WTC11 (cell line): ENCODE results near the gene CX3CR1. TPM values are rescaled to one million over a fixed set of nuclear protein-coding genes. Genes with fewer than 3 reads are reported as not detected.

Experiments used
- ATAC-seq: fragments of 200-7000 bp; cut with Tn5 transposase; 2 replicates; pipeline ENCODE4 v1.10.0; 2021; ENCODE audit warnings: mild to moderate bottlenecking, moderate library complexity
- CTCF ChIA-PET: fragments of 300-600 bp; sonication (Branson Sonifier 250); formaldehyde crosslinking; loops from one replicate; lab custom pipeline; 2021; ENCODE audit warnings: antibody characterized with exemption; lab: Charles Lee
- POLR2A ChIA-PET: fragments of 350-600 bp; sonication (Branson Sonifier 250); formaldehyde crosslinking; loops from one replicate; lab custom pipeline; 2021; ENCODE audit warnings: antibody characterized with exemption; lab: Charles Lee
- DNase-seq: peaks from one replicate; pipeline ENCODE4 v3.0.0; 2021; ENCODE audit warnings: low spot score
- H3K27ac Mint-ChIP-seq: 2 replicates; pipeline ENCODE4 v1.8.0; 2021; ENCODE audit warnings: mixed read lengths
- H3K27me3 Mint-ChIP-seq: 2 replicates; pipeline ENCODE4 v1.8.0; 2021; ENCODE audit warnings: low read depth, mild to moderate bottlenecking, moderate library complexity, mixed read lengths
- H3K36me3 Mint-ChIP-seq: 2 replicates; pipeline ENCODE4 v1.8.0; 2021; ENCODE audit warnings: mixed read lengths
- H3K4me1 Mint-ChIP-seq: 2 replicates; pipeline ENCODE4 v1.8.0; 2022; ENCODE audit warnings: mixed read lengths
- H3K4me3 Mint-ChIP-seq: 2 replicates; pipeline ENCODE4 v1.8.0; 2021; ENCODE audit warnings: mild to moderate bottlenecking, moderate library complexity, mixed read lengths
- H3K9me3 Mint-ChIP-seq: 2 replicates; pipeline ENCODE4 v1.8.0; 2021; ENCODE audit warnings: mixed read lengths
- ATF1 ChIP-seq: sonication (generic); formaldehyde crosslinking; IDR thresholded peaks from 2 replicates; pipeline ENCODE4 v1.8.1; 2023; ENCODE audit warnings: mild to moderate bottlenecking, moderate library complexity, missing genetic modification reagents
- ESRRA ChIP-seq: sonication (generic); formaldehyde crosslinking; IDR thresholded peaks from 2 replicates; pipeline ENCODE4 v1.8.1; 2022; ENCODE audit warnings: mild to moderate bottlenecking, missing genetic modification reagents, borderline replicate concordance
- ETV6 ChIP-seq: sonication (generic); formaldehyde crosslinking; IDR thresholded peaks from 2 replicates; pipeline ENCODE4 v1.8.1; 2022; ENCODE audit warnings: mild to moderate bottlenecking, missing genetic modification reagents
- GABPB1 ChIP-seq: sonication (generic); formaldehyde crosslinking; IDR thresholded peaks from 2 replicates; pipeline ENCODE4 v1.8.1; 2023; ENCODE audit warnings: mild to moderate bottlenecking, missing genetic modification reagents
- HMGA2 ChIP-seq: fragments of 250-450 bp; sonication (Bioruptor Pico); IDR thresholded peaks from 2 replicates; pipeline ENCODE4 v1.4.0; 2021; ENCODE audit warnings: mild to moderate bottlenecking, moderate library complexity
- IRF2 ChIP-seq: sonication (generic); formaldehyde crosslinking; IDR thresholded peaks from 2 replicates; pipeline ENCODE4 v1.8.0; 2022; ENCODE audit warnings: low read depth, missing genetic modification reagents, borderline replicate concordance
- NR1H2 ChIP-seq: sonication (generic); formaldehyde crosslinking; IDR thresholded peaks from 2 replicates; pipeline ENCODE4 v1.9.0; 2021; ENCODE audit warnings: mild to moderate bottlenecking, moderate library complexity, missing genetic modification reagents
- SMAD3 ChIP-seq: sonication (generic); formaldehyde crosslinking; IDR thresholded peaks from 2 replicates; pipeline ENCODE4 v1.8.0; 2022; ENCODE audit warnings: missing genetic modification reagents, mild to moderate bottlenecking, borderline replicate concordance
- SP1 ChIP-seq: sonication (generic); formaldehyde crosslinking; conservative IDR thresholded peaks from 2 replicates; pipeline ENCODE4 v1.8.1; 2022; ENCODE audit warnings: missing genetic modification reagents
- TEAD1 ChIP-seq: sonication (generic); formaldehyde crosslinking; IDR thresholded peaks from 2 replicates; pipeline ENCODE4 v1.8.0; 2022; ENCODE audit warnings: mild to moderate bottlenecking, missing genetic modification reagents
- TEAD4 ChIP-seq: sonication (generic); formaldehyde crosslinking; IDR thresholded peaks from 2 replicates; pipeline ENCODE4 v1.8.0; 2022; ENCODE audit warnings: mild to moderate bottlenecking, missing genetic modification reagents
- TP53 ChIP-seq: sonication (generic); formaldehyde crosslinking; IDR thresholded peaks from 2 replicates; pipeline ENCODE4 v1.8.1; 2023; ENCODE audit warnings: mild to moderate bottlenecking, missing genetic modification reagents
- ZBTB21 ChIP-seq: sonication (generic); formaldehyde crosslinking; IDR thresholded peaks from 2 replicates; pipeline ENCODE4 v1.8.1; 2023; ENCODE audit warnings: mild to moderate bottlenecking, missing genetic modification reagents, borderline replicate concordance
- ZNF138 ChIP-seq: sonication (generic); formaldehyde crosslinking; conservative IDR thresholded peaks from 2 replicates; pipeline ENCODE4 v1.8.1; 2022; ENCODE audit warnings: mild to moderate bottlenecking, moderate library complexity, missing genetic modification reagents
- ZNF219 ChIP-seq: sonication (generic); formaldehyde crosslinking; IDR thresholded peaks from 2 replicates; pipeline ENCODE4 v1.8.0; 2023; ENCODE audit warnings: missing genetic modification reagents, mild to moderate bottlenecking, borderline replicate concordance
- total RNA-seq: library from RNA; stranded (reverse); gene quantifications from 3 replicates; pipeline ENCODE4 v1.2.3, GENCODE V29; 2021
- TF ChIP-seq, protein P1 (sequence below): fragments of 250-450 bp; sonication (Bioruptor Pico); IDR thresholded peaks from 2 replicates; pipeline ENCODE4 v2.1.2; 2022; ENCODE audit warnings: mild to moderate bottlenecking, moderate library complexity
- TF ChIP-seq, protein P2 (sequence below): sonication (generic); formaldehyde crosslinking; IDR thresholded peaks from 2 replicates; pipeline ENCODE4 v1.8.0; 2023; ENCODE audit warnings: missing genetic modification reagents
- TF ChIP-seq, protein P3 (sequence below): sonication (generic); formaldehyde crosslinking; IDR thresholded peaks from 2 replicates; pipeline ENCODE4 v1.8.0; 2022; ENCODE audit warnings: mild to moderate bottlenecking, missing genetic modification reagents

Gene CX3CR1
- total RNA-seq, 1 experiment from 2014 or later, result 0.11 TPM

DNA sequence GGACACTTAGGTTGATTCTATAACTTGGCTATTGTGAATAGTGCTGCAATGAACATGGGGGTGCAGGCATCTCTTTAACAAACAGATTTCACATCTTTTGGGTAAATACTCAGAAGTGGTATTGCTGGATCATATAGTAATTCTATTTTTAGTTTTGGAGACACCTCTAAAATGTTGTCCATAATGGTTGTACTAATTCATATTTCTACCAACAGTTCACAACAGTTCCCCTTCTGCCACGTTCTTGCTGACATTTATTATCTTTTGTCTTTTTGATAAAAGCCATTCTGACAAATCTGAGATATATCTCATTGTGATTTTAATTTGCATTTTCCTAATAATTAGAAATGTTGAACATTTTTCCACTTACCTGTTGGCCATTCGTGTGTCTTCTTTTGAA lies 19.5 kb downstream of the CX3CR1 start:
- ChIA-PET POLR2A (interaction anchor here (0.6 kb wide), 1 partner anchor 31 kb away, joined by 5 read pairs; no protein-coding TSS in a partner anchor), CTCF (interaction anchor here (1.3 kb wide), 2 partner anchors 11 to 28 kb away, joined by 3 to 4 read pairs; no protein-coding TSS in a partner anchor)
- Mint-ChIP-seq H3K27me3 (no peaks in the 10 kb centered on the region), H3K36me3 (no peaks in the 10 kb centered on the region), H3K4me3 (no peak overlapping the region), H3K9me3 (peaks cover under 1% of the 10 kb centered on the region; the same call in 1 of the 2 replicates), H3K27ac (no peak overlapping the region), H3K4me1 (peaks cover 6% of the 10 kb centered on the region; the same call in 1 of the 2 replicates)
- TF ChIP-seq ZNF219 (CRISPR knock-in tag), result no peak
- no peak for TF ChIP-seq ZNF138 (CRISPR knock-in tag)
- TF ChIP-seq ESRRA (CRISPR knock-in tag), result no peak
- TF ChIP-seq, protein P1, sequence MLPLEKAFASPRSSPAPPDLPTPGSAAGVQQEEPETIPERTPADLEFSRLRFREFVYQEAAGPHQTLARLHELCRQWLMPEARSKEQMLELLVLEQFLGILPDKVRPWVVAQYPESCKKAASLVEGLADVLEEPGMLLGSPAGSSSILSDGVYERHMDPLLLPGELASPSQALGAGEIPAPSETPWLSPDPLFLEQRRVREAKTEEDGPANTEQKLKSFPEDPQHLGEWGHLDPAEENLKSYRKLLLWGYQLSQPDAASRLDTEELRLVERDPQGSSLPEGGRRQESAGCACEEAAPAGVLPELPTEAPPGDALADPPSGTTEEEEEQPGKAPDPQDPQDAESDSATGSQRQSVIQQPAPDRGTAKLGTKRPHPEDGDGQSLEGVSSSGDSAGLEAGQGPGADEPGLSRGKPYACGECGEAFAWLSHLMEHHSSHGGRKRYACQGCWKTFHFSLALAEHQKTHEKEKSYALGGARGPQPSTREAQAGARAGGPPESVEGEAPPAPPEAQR (CRISPR knock-in tag), result no peak
- no peak for TF ChIP-seq SMAD3 (CRISPR knock-in tag)
- TF ChIP-seq GABPB1 (CRISPR knock-in tag), result no peak
- no peak for TF ChIP-seq TP53 (CRISPR knock-in tag)
- TF ChIP-seq TEAD1, result no peak
- TF ChIP-seq ETV6 (CRISPR knock-in tag), result no peak
- no peak for TF ChIP-seq IRF2 (CRISPR knock-in tag)
- TF ChIP-seq, protein P2, sequence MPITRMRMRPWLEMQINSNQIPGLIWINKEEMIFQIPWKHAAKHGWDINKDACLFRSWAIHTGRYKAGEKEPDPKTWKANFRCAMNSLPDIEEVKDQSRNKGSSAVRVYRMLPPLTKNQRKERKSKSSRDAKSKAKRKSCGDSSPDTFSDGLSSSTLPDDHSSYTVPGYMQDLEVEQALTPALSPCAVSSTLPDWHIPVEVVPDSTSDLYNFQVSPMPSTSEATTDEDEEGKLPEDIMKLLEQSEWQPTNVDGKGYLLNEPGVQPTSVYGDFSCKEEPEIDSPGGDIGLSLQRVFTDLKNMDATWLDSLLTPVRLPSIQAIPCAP (CRISPR knock-in tag), result no peak
- no peak for TF ChIP-seq SP1 (CRISPR knock-in tag)
- TF ChIP-seq NR1H2 (CRISPR knock-in tag), result no peak
- no peak for ATAC-seq
- DNase-seq, result no peak

DNA sequence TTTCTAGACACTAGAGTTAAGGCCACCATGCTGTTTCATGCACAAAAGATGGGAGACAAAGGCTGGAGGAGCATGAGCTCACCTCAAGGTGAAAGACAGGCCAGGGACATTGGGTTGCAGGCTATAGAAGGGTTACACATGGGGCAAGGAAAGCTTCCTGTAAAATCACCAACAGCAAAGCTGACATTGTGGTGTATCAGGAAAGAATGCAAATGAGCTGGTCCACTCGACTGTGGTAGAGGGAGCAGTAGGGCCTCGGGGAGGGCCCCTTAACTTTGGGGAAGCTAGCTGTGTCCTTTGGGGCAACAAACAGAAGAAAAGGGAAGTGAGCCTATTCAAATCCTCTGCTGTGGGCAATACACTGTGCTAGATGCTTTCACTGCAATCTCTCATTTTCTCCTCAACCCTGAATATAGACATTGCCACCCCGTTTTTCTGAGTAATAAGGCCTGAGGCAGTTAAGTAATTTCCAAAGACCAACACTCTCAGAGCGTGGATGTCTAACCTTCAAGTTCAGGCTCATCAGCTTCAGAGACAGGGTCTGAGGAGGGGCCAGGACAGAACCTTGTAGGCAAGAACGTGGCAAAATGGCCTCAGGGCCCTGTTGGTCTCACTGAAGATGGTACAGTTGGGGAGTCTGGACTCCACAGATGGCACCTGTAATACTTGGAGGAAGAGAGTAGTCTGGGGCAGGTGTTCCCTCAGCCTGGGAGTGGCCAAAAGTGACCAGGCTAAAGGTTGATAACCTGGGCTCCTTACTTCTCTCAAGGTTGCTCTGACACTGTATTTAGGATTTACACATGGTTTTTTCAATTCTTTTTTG lies 24.1 kb downstream of the CX3CR1 start:
- ChIA-PET POLR2A (no interaction called here), CTCF (interaction anchor here (2.0 kb wide), 1 partner anchor 33 kb away, joined by 10 read pairs; no protein-coding TSS in a partner anchor)
- Mint-ChIP-seq H3K27ac (no peak overlapping the region), H3K4me3 (no peak overlapping the region), H3K4me1 (no peaks in the 10 kb centered on the region), H3K36me3 (no peaks in the 10 kb centered on the region), H3K9me3 (no peaks in the 10 kb centered on the region), H3K27me3 (no peaks in the 10 kb centered on the region)
- TF ChIP-seq ZBTB21 (CRISPR knock-in tag), result no peak
- no peak for TF ChIP-seq HMGA2 (CRISPR knock-in tag)
- no peak for TF ChIP-seq ATF1 (CRISPR knock-in tag)
- TF ChIP-seq, protein P3, sequence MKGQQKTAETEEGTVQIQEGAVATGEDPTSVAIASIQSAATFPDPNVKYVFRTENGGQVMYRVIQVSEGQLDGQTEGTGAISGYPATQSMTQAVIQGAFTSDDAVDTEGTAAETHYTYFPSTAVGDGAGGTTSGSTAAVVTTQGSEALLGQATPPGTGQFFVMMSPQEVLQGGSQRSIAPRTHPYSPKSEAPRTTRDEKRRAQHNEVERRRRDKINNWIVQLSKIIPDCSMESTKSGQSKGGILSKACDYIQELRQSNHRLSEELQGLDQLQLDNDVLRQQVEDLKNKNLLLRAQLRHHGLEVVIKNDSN, result no peak
- TF ChIP-seq, protein P1 (CRISPR knock-in tag), result no peak
- no peak for TF ChIP-seq TEAD4 (CRISPR knock-in tag)
- TF ChIP-seq IRF2 (CRISPR knock-in tag), result no peak
- ATAC-seq, result no peak
- no peak for DNase-seq
